Measurements from ENCODE around the gene LRRC47. TPM values are rescaled to one million over a fixed set of nuclear protein-coding genes. Genes with fewer than 3 reads are reported as not detected.

The LRRC47 gene
- total RNA-seq, 1 donor from 2014 or later = 52.3 TPM

- peak overlapping the region; percentile 53 for H3K27ac Mint-ChIP-seq (ENCODE audit: unreplicated experiment)
- TF ChIP-seq, protein P1, sequence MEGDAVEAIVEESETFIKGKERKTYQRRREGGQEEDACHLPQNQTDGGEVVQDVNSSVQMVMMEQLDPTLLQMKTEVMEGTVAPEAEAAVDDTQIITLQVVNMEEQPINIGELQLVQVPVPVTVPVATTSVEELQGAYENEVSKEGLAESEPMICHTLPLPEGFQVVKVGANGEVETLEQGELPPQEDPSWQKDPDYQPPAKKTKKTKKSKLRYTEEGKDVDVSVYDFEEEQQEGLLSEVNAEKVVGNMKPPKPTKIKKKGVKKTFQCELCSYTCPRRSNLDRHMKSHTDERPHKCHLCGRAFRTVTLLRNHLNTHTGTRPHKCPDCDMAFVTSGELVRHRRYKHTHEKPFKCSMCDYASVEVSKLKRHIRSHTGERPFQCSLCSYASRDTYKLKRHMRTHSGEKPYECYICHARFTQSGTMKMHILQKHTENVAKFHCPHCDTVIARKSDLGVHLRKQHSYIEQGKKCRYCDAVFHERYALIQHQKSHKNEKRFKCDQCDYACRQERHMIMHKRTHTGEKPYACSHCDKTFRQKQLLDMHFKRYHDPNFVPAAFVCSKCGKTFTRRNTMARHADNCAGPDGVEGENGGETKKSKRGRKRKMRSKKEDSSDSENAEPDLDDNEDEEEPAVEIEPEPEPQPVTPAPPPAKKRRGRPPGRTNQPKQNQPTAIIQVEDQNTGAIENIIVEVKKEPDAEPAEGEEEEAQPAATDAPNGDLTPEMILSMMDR (IDR thresholded peaks at IDR 0.05) = no peak
- DNase-seq (ENCODE audit: extremely low spot score, unreplicated experiment) = no peak
- H3K4me1 Mint-ChIP-seq (ENCODE audit: unreplicated experiment) = peaks cover 20% of the 10 kb centered on the region
- no peaks in the 10 kb centered on the region for H3K27me3 Mint-ChIP-seq (ENCODE audit: unreplicated experiment)
- peaks cover 12% of the 10 kb centered on the region for H3K36me3 Mint-ChIP-seq (ENCODE audit: unreplicated experiment)
- H3K9me3 Mint-ChIP-seq (ENCODE audit: unreplicated experiment) = no peaks in the 10 kb centered on the region
- no peak overlapping the region for H3K4me3 Mint-ChIP-seq (ENCODE audit: unreplicated experiment)
Measured at GRCh38 chr1:3735688-3736087, 60.6 kb downstream of the LRRC47 start.

DNA sequence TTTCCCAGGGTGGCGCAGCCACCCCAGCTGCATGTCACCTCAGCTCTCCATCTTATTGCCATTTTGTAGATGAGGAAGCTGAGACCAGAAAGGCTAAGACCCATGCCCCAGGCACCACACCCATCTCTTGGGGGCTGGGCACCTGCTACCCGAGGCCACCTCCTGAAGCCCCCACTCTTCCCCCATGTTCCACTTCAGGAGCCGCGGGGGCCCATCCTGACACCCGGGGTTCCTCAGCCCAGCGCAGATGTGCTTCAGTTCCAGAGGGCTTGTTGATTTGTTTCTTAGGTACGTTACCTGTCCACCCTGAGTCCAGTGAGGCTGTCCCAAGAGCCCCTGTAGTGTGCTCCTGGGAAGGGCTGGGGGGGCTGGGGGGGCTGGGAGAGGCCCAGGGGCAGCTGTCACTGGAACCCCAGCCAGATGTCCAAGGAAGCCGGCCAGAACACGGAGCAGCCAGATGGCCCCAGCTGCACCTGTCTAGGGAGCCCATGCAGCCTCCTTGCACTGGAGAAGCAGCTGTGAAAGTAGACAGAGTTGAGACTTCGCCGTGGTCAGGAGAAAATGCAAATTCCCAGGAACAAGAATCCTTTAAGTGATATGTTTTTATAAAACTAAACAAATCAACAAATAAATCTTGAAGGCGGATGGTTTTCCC is 61.1 kb downstream of the LRRC47 start:
- no peak for DNase-seq (ENCODE audit: extremely low spot score, unreplicated experiment)
- H3K27ac Mint-ChIP-seq (ENCODE audit: unreplicated experiment) = no peak overlapping the region
- no peaks in the 10 kb centered on the region for H3K9me3 Mint-ChIP-seq (ENCODE audit: unreplicated experiment)
- no peaks in the 10 kb centered on the region for H3K27me3 Mint-ChIP-seq (ENCODE audit: unreplicated experiment)
- TF ChIP-seq, protein P1 (IDR thresholded peaks at IDR 0.05) = no peak
- H3K4me3 Mint-ChIP-seq (ENCODE audit: unreplicated experiment) = no peak overlapping the region
- H3K4me1 Mint-ChIP-seq (ENCODE audit: unreplicated experiment) = peaks cover 20% of the 10 kb centered on the region
- H3K36me3 Mint-ChIP-seq (ENCODE audit: unreplicated experiment) = peaks cover 11% of the 10 kb centered on the region

GRCh38 chr1:3734602-3735001 is 61.7 kb downstream of the LRRC47 start:
- Mint-ChIP-seq H3K27me3 (ENCODE audit: unreplicated experiment) (no peaks in the 10 kb centered on the region), H3K27ac (ENCODE audit: unreplicated experiment) (no peak overlapping the region), H3K4me3 (ENCODE audit: unreplicated experiment) (no peak overlapping the region), H3K4me1 (ENCODE audit: unreplicated experiment) (peaks cover 20% of the 10 kb centered on the region), H3K9me3 (ENCODE audit: unreplicated experiment) (no peaks in the 10 kb centered on the region), H3K36me3 (ENCODE audit: unreplicated experiment) (peaks cover 11% of the 10 kb centered on the region)
- DNase-seq (ENCODE audit: extremely low spot score, unreplicated experiment) = no peak
- TF ChIP-seq, protein P1 (IDR thresholded peaks at IDR 0.05) = no peak

GRCh38 chr1:3733883-3734589 is 62.3 kb downstream of the LRRC47 start:
- no peaks in the 10 kb centered on the region for H3K27me3 Mint-ChIP-seq (ENCODE audit: unreplicated experiment)
- peaks cover 20% of the 10 kb centered on the region for H3K4me1 Mint-ChIP-seq (ENCODE audit: unreplicated experiment)
- DNase-seq (ENCODE audit: extremely low spot score, unreplicated experiment) = no peak
- H3K27ac Mint-ChIP-seq (ENCODE audit: unreplicated experiment) = no peak overlapping the region
- TF ChIP-seq, protein P1 (IDR thresholded peaks at IDR 0.05) = no peak
- H3K9me3 Mint-ChIP-seq (ENCODE audit: unreplicated experiment) = no peaks in the 10 kb centered on the region
- H3K4me3 Mint-ChIP-seq (ENCODE audit: unreplicated experiment) = no peak overlapping the region
- H3K36me3 Mint-ChIP-seq (ENCODE audit: unreplicated experiment) = peaks cover 11% of the 10 kb centered on the region

DNA sequence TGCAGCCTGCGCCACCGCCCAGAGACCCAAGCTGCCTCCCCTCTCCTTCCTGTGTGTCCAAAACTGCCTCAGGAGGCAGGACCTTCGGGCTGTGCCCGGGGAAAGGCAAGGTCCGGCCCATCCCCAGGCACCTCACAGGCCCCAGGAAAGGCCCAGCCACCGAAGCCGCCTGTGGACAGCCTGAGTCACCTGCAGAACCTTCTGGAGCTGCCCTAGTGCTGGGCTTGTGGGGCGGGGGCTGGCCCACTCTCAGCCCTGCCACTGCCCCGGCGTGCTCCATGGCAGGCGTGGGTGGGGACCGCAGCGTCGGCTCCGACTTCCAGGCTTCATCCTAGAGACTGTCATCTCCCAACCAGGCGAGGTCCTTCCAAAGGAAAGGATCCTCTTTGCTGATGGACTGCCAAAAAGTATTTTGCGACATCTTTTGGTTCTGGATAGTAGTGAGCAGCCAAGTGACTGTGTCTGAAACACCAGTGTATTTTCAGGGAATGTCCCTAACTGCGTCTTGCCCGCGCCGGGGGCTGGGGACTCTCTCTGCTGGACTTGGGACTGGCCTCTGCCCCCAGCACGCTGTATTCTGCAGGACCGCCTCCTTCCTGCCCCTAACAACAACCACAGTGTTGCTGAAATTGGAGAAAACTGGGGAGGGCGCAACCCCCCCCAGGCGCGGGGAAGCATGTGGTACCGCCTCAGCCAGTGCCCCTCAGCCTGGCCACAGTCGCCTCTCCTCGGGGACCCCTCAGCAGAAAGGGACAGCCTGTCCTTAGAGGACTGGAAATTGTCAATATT is 63.0 kb downstream of the LRRC47 start:
- Mint-ChIP-seq H3K27me3 (ENCODE audit: unreplicated experiment) (no peaks in the 10 kb centered on the region), H3K9me3 (ENCODE audit: unreplicated experiment) (no peaks in the 10 kb centered on the region), H3K36me3 (ENCODE audit: unreplicated experiment) (peaks cover 11% of the 10 kb centered on the region), H3K27ac (ENCODE audit: unreplicated experiment) (no peak overlapping the region), H3K4me1 (ENCODE audit: unreplicated experiment) (peaks cover 20% of the 10 kb centered on the region), H3K4me3 (ENCODE audit: unreplicated experiment) (no peak overlapping the region)
- TF ChIP-seq, protein P1 (IDR thresholded peaks at IDR 0.05) = no peak
- no peak for DNase-seq (ENCODE audit: extremely low spot score, unreplicated experiment)
